Endodermal cell (in vitro differentiated cells): ENCODE results near the gene TMEM41B. TPM values are rescaled to one million over a fixed set of nuclear protein-coding genes. Genes with fewer than 3 reads are reported as not detected.

Source experiments
- DNase-seq: peaks from one replicate; pipeline ENCODE4 v3.0.0-alpha.2; 2017
- H3K27ac ChIP-seq: 2 replicates; pipeline ENCODE4 v1.5.1; 2013; ENCODE audit warnings: mild to moderate bottlenecking, low read depth, low read length, moderate library complexity
- H3K27me3 ChIP-seq: 2 replicates; pipeline ENCODE4 v1.6.1; 2013; ENCODE audit warnings: mild to moderate bottlenecking, low read length, moderate library complexity; ENCODE audit not compliant: insufficient read depth, control insufficient read depth, poor library complexity, severe bottlenecking
- H3K36me3 ChIP-seq: 2 replicates; pipeline ENCODE4 v1.7.0; 2013; ENCODE audit warnings: mild to moderate bottlenecking, low read length, moderate library complexity; ENCODE audit not compliant: control insufficient read depth, insufficient read depth
- H3K4me1 ChIP-seq: one replicate; pipeline ENCODE4 v1.7.0; 2013; ENCODE audit warnings: low read length; ENCODE audit not compliant: control insufficient read depth, insufficient read depth
- H3K4me3 ChIP-seq: 2 replicates; pipeline ENCODE4 v1.5.1; 2013; ENCODE audit warnings: mild to moderate bottlenecking, low read length, moderate library complexity
- H3K9ac ChIP-seq: 2 replicates; pipeline ENCODE4 v1.6.1; 2013; ENCODE audit warnings: mild to moderate bottlenecking, low read length, moderate library complexity; ENCODE audit not compliant: poor library complexity, severe bottlenecking; ENCODE audit errors: extremely low read depth
- H3K9me3 ChIP-seq: 2 replicates; pipeline ENCODE4 v1.6.1; 2013; ENCODE audit warnings: mild to moderate bottlenecking, low read length, moderate library complexity; ENCODE audit not compliant: control insufficient read depth
- H3K27ac Mint-ChIP-seq: 2 replicates; pipeline ENCODE4 v1.8.0; 2020; ENCODE audit warnings: mixed read lengths
- H3K27me3 Mint-ChIP-seq: 2 replicates; pipeline ENCODE4 v1.8.0; 2021; ENCODE audit warnings: mild to moderate bottlenecking, mixed read lengths; ENCODE audit not compliant: insufficient read depth
- H3K36me3 Mint-ChIP-seq: 2 replicates; pipeline ENCODE4 v1.8.0; 2020; ENCODE audit warnings: low read depth, mixed read lengths
- H3K4me1 Mint-ChIP-seq: 2 replicates; pipeline ENCODE4 v1.8.0; 2020; ENCODE audit warnings: mixed read lengths
- H3K4me3 Mint-ChIP-seq: 2 replicates; pipeline ENCODE4 v1.8.0; 2020; ENCODE audit warnings: mild to moderate bottlenecking, moderate library complexity, mixed read lengths
- H3K9me3 Mint-ChIP-seq: 2 replicates; pipeline ENCODE4 v1.8.0; 2020; ENCODE audit warnings: mild to moderate bottlenecking, mixed read lengths
- CTCF ChIP-seq: fragments of 200-600 bp; sonication (generic); conservative IDR thresholded peaks from 2 replicates; pipeline ENCODE4 v1.5.0; 2021; ENCODE audit warnings: antibody characterized with exemption, mild to moderate bottlenecking
- WGBS, 2 experiments: methylation state at CpG; one replicate each; pipeline versions ENCODE4 v1.1.5 to v1.1.7; 2013; ENCODE audit warnings: missing lambda C conversion rate in 2 of 2, mixed read lengths in 1 of 2; ENCODE audit not compliant: insufficient coverage in 1 of 2, insufficient read length in 1 of 2; 5-methylcytosine and 5-hydroxymethylcytosine counted together
- total RNA-seq, 2 donors: library from RNA; stranded (reverse); fragmentation: NEBNext Ultra II Directional in 1 of 2; extraction: Animal tissue kit (Norgen Biotek cat#: 25700) in 1 of 2; gene quantifications; 2 replicates in 1 of 2; 3 replicates in 1 of 2; pipeline ENCODE4 v1.2.1, GENCODE V29; 2021

Gene TMEM41B
- total RNA-seq, 2 donors from 2014 or later = 67.8 to 68.0 TPM

- no peak overlapping the region for H3K4me3 ChIP-seq
- no peaks in the 10 kb centered on the region for H3K27me3 ChIP-seq
- TF ChIP-seq CTCF = no peak
- DNase-seq = no peak
- WGBS, 2 experiments = 88 to 100% methylated on average over 2 to 3 of the region's 3 CpGs
- Mint-ChIP-seq H3K4me1 (peaks cover 16% of the 10 kb centered on the region), H3K36me3 (peaks cover 24% of the 10 kb centered on the region), H3K9me3 (no peaks in the 10 kb centered on the region), H3K27ac (peak overlapping the region; percentile 19), H3K4me3 (no peak overlapping the region), H3K27me3 (no peaks in the 10 kb centered on the region)
- no peak overlapping the region for H3K27ac ChIP-seq
- no peaks in the 10 kb centered on the region for H3K4me1 ChIP-seq
- H3K9ac ChIP-seq = no peak overlapping the region
- no peaks in the 10 kb centered on the region for H3K9me3 ChIP-seq
- H3K36me3 ChIP-seq = peaks cover 14% of the 10 kb centered on the region
Observed at GRCh38 chr11:9253086-9253485, 61.3 kb downstream of the TMEM41B start.

- peak overlapping the region; percentile 74 for H3K27ac Mint-ChIP-seq
- 87 to 94% methylated on average over 3 of the region's 3 CpGs for WGBS, 2 experiments
- H3K9me3 Mint-ChIP-seq = no peaks in the 10 kb centered on the region
- DNase-seq = no peak
- Histone ChIP-seq H3K9ac (no peak overlapping the region), H3K36me3 (peaks cover 11% of the 10 kb centered on the region), H3K4me3 (no peak overlapping the region), H3K9me3 (no peaks in the 10 kb centered on the region), H3K27me3 (no peaks in the 10 kb centered on the region), H3K4me1 (no peaks in the 10 kb centered on the region), H3K27ac (no peak overlapping the region)
- H3K36me3 Mint-ChIP-seq = peaks cover 24% of the 10 kb centered on the region
- peaks cover 22% of the 10 kb centered on the region for H3K4me1 Mint-ChIP-seq
- TF ChIP-seq CTCF = no peak
- H3K27me3 Mint-ChIP-seq = no peaks in the 10 kb centered on the region
- H3K4me3 Mint-ChIP-seq = no peak overlapping the region
Observed at GRCh38 chr11:9251311-9251710, 63.1 kb downstream of the TMEM41B start.

GRCh38 chr11:9250139-9250582, 64.2 kb downstream of the TMEM41B start:
- TF ChIP-seq CTCF = no peak
- H3K27ac Mint-ChIP-seq = peak overlapping the region; percentile 85
- Histone ChIP-seq H3K27ac (no peak overlapping the region), H3K9me3 (no peaks in the 10 kb centered on the region), H3K4me3 (no peak overlapping the region), H3K27me3 (no peaks in the 10 kb centered on the region), H3K4me1 (no peaks in the 10 kb centered on the region), H3K36me3 (peaks cover 6% of the 10 kb centered on the region), H3K9ac (no peak overlapping the region)
- peaks cover 22% of the 10 kb centered on the region for H3K36me3 Mint-ChIP-seq
- DNase-seq = no peak
- peak overlapping the region; percentile 5 for H3K4me3 Mint-ChIP-seq
- no peaks in the 10 kb centered on the region for H3K9me3 Mint-ChIP-seq
- no peaks in the 10 kb centered on the region for H3K27me3 Mint-ChIP-seq
- WGBS, 2 experiments = 79 to 81% methylated on average over 2 of the region's 2 CpGs
- H3K4me1 Mint-ChIP-seq = peaks cover 26% of the 10 kb centered on the region
